DND-41 (cell line): ENCODE results near the gene PRXL2B.

ENCODE experiments used
- ATAC-seq: fragments of 200-7000 bp; cut with Tn5 transposase; 3 replicates; pipeline ENCODE4 v1.9.1; 2021; ENCODE audit warnings: low read depth; ENCODE audit not compliant: insufficient read depth
- DNase-seq: peaks from one replicate; pipeline ENCODE4 v3.0.0-alpha.2; 2020
- H2AFZ ChIP-seq: 2 replicates; pipeline ENCODE4 v1.6.0; 2012; ENCODE audit warnings: low read depth, low read length
- H3K27ac ChIP-seq: 2 replicates; pipeline ENCODE4 v1.5.1; 2012; ENCODE audit warnings: low read length, inconsistent platforms
- H3K27me3 ChIP-seq: fragments of 200-600 bp; sonication (generic); 2 replicates; pipeline ENCODE4 v1.6.0; 2012; ENCODE audit warnings: low read length, mild to moderate bottlenecking, inconsistent platforms; ENCODE audit not compliant: insufficient read depth, poor library complexity
- H3K36me3 ChIP-seq: 2 replicates; pipeline ENCODE4 v1.5.1; 2012; ENCODE audit warnings: low read length, inconsistent platforms; ENCODE audit not compliant: insufficient read depth
- H3K4me1 ChIP-seq: 2 replicates; pipeline ENCODE4 v1.5.1; 2012; ENCODE audit warnings: mild to moderate bottlenecking, low read length; ENCODE audit not compliant: insufficient read depth
- H3K4me2 ChIP-seq: 2 replicates; pipeline ENCODE4 v1.6.0; 2012; ENCODE audit warnings: mild to moderate bottlenecking, moderate library complexity, low read length, inconsistent platforms; ENCODE audit not compliant: insufficient read depth
- H3K4me3 ChIP-seq, 2 experiments: fragments of 200-600 bp in 1 of 2; shearing (Covaris generic) in 1 of 2; 2 replicates each; pipeline ENCODE4 v1.5.1; 2012 to 2016; ENCODE audit warnings: inconsistent platforms in 2 of 2, low read length in 2 of 2, mild to moderate bottlenecking in 2 of 2, low read depth in 1 of 2, moderate library complexity in 1 of 2
- H3K79me2 ChIP-seq: 2 replicates; pipeline ENCODE4 v1.6.0; 2012; ENCODE audit warnings: low read length, inconsistent platforms; ENCODE audit not compliant: insufficient read depth
- H3K9ac ChIP-seq: 2 replicates; pipeline ENCODE4 v1.6.0; 2012; ENCODE audit warnings: low read depth, mild to moderate bottlenecking, inconsistent platforms, low read length, moderate library complexity
- H3K9me3 ChIP-seq: 2 replicates; pipeline ENCODE4 v1.5.1; 2012; ENCODE audit warnings: low read length, moderate library complexity, mild to moderate bottlenecking, inconsistent platforms; ENCODE audit not compliant: insufficient read depth, severe bottlenecking
- H4K20me1 ChIP-seq: 2 replicates; pipeline ENCODE4 v1.6.0; 2012; ENCODE audit warnings: low read length; ENCODE audit not compliant: insufficient read depth
- EZH2 ChIP-seq: IDR thresholded peaks from 3 replicates; pipeline ENCODE4 v1.6.1; 2012; ENCODE audit warnings: borderline replicate concordance, low read depth, mild to moderate bottlenecking, moderate library complexity, low read length, inconsistent platforms; ENCODE audit not compliant: severe bottlenecking
- TF ChIP-seq, protein P1 (sequence below): IDR thresholded peaks from 2 replicates; pipeline ENCODE4 v1.5.1; 2012; ENCODE audit warnings: borderline replicate concordance, low read length, moderate library complexity, mild to moderate bottlenecking; ENCODE audit not compliant: poor library complexity, severe bottlenecking; ENCODE audit errors: extremely low read depth

The PRXL2B gene

GRCh38 chr1:2587071-2587859 is 688 bp downstream of the PRXL2B start:
- H3K9ac ChIP-seq, result peak overlapping the region; percentile 93
- TF ChIP-seq, protein P1, sequence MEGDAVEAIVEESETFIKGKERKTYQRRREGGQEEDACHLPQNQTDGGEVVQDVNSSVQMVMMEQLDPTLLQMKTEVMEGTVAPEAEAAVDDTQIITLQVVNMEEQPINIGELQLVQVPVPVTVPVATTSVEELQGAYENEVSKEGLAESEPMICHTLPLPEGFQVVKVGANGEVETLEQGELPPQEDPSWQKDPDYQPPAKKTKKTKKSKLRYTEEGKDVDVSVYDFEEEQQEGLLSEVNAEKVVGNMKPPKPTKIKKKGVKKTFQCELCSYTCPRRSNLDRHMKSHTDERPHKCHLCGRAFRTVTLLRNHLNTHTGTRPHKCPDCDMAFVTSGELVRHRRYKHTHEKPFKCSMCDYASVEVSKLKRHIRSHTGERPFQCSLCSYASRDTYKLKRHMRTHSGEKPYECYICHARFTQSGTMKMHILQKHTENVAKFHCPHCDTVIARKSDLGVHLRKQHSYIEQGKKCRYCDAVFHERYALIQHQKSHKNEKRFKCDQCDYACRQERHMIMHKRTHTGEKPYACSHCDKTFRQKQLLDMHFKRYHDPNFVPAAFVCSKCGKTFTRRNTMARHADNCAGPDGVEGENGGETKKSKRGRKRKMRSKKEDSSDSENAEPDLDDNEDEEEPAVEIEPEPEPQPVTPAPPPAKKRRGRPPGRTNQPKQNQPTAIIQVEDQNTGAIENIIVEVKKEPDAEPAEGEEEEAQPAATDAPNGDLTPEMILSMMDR, result no peak
- TF ChIP-seq EZH2, result no peak
- peak overlapping the region; percentile 6; the same call in 1 of the 2 replicates for H3K27ac ChIP-seq
- H4K20me1 ChIP-seq, result peaks cover 14% of the 10 kb centered on the region; the same call in 1 of the 2 replicates
- H3K27me3 ChIP-seq, result no peaks in the 10 kb centered on the region
- no peaks in the 10 kb centered on the region for H3K9me3 ChIP-seq
- peak overlapping the region; percentile 40 to 95; a peak in 3 of 4 replicates for H3K4me3 ChIP-seq
- DNase-seq (no peak), ATAC-seq (no peak)
- H3K36me3 ChIP-seq, result no peaks in the 10 kb centered on the region; the same call in 1 of the 2 replicates
- 0 out of 2 replicates have a peak, but pooled peaks cover 3% of the 10 kb centered on the region for H3K79me2 ChIP-seq
- H3K4me1 ChIP-seq, result peaks cover 22% of the 10 kb centered on the region
- peak overlapping the region; percentile 91 for H2AFZ ChIP-seq
- H3K4me2 ChIP-seq, result peak overlapping the region; percentile 75

DNA sequence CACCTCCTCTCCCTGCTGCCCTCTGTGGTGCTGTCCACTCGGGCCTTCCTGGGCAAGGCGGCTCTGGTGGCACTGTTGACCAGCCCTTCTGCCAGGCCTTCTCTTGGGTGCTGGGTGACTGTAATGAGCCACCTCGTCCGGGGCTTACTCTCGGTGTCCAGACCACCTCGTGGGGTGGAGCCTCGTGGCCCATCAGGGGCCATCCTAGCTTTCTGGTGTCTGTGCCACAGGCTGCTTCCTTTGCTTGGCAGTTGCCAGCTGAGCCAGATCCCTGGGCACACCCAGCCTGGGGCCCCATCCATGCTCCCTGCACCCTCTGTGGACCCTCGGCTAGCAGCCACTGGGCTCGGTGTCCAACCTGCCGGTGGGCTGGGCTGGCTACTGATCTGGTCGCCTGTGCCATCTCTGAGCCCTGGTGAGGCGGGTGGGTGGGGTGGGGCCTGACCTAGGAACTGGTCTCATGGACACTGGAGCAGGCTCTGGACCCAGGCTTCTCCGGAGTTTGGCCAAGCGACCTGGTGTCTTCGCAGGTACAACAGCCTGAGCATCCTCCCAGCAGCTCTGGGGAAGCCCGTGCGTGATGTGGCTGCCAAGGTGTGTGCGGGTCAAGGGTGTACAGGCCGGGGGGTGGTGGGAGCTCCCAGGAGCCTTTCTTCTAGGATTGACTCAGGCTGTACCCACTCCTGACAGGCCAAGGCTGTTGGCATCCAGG is 1.4 kb downstream of the PRXL2B start:
- Histone ChIP-seq H2AFZ (no peak overlapping the region), H3K27ac (no peak overlapping the region; the same call in 1 of the 2 replicates), H3K4me1 (peaks cover 22% of the 10 kb centered on the region), H3K79me2 (0 out of 2 replicates have a peak, but pooled peaks cover 3% of the 10 kb centered on the region), H4K20me1 (peaks cover 14% of the 10 kb centered on the region; the same call in 1 of the 2 replicates), H3K27me3 (no peaks in the 10 kb centered on the region), H3K9ac (peak overlapping the region; percentile 93; the same call in 1 of the 2 replicates), H3K4me3 (peak overlapping the region in 1 of 2 experiments; percentile 95; a peak in 2 of 4 replicates), H3K9me3 (no peaks in the 10 kb centered on the region), H3K4me2 (peak overlapping the region; percentile 75), H3K36me3 (no peaks in the 10 kb centered on the region; the same call in 1 of the 2 replicates)
- no peak for TF ChIP-seq EZH2
- TF ChIP-seq, protein P1, result no peak
- DNase-seq (no peak), ATAC-seq (no peak)

DNA sequence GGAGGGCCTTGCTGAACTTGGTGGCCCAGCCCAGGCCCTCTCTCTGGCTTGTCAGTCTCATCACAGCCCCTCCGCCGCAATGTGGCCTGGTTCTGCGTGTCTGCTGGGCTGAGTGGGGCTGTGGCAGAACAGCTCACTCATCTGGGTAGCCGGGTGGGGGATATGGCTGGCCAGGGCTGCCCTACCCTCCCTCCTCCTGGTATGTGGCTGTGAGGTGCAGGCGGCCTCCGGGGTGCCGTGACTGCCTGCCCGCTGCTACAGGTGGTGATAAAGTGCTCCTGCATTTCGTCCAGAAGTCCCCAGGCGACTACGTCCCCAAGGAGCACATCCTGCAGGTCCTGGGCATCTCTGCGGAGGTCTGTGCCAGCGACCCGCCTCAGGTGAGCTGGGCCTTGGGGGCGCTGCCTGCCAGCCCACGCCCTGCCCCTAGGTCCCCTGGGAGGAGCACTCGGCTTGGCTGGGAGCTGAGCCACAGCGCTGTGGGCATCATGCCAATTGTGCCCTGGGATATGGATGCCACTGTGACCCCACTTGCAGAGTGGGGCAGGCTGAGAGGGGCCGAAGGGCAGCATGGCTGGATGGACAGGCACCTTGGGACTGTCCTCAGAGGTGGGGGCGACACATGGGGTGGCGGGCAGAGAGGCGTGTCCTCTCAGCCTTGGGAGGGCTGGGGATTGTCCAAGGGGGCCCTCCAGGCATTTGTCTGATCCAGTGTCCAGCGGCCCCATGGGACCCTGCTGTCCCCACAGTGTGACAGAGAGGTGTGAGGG is 2.3 kb downstream of the PRXL2B start:
- no peak for ATAC-seq
- H3K27me3 ChIP-seq, result no peaks in the 10 kb centered on the region

More for the DNA sequence above, 2.3 kb downstream of the PRXL2B start:
- H3K4me2 ChIP-seq, result no peak overlapping the region
- H3K4me3 ChIP-seq, result no peak overlapping the region
- H4K20me1 ChIP-seq, result peaks cover 12% of the 10 kb centered on the region; the same call in 1 of the 2 replicates
- DNase-seq, result no peak
- H3K9me3 ChIP-seq, result no peaks in the 10 kb centered on the region
- no peaks in the 10 kb centered on the region; the same call in 1 of the 2 replicates for H3K36me3 ChIP-seq
- peaks cover 22% of the 10 kb centered on the region for H3K4me1 ChIP-seq
- no peak for TF ChIP-seq EZH2
- TF ChIP-seq, protein P1, result no peak
- no peak overlapping the region for H3K9ac ChIP-seq
- no peak overlapping the region for H2AFZ ChIP-seq
- 0 out of 2 replicates have a peak, but pooled peaks cover 3% of the 10 kb centered on the region for H3K79me2 ChIP-seq
- no peak overlapping the region for H3K27ac ChIP-seq
